Measurements from ENCODE around the gene MAN1C1.

MAN1C1 gene

GRCh38 chr1:25616095-25616986 is at the start of gene MAN1C1:
Gene MAN1C1 (plus strand): TSS chr1:25616791. CDS start chr1:25617798, 1,007 bp downstream.
- DNase-seq (ENCODE audit: low read depth, low spot score): no peak

- DNase-seq (ENCODE audit: low read depth, low spot score): no peak
Measured at GRCh38 chr1:25567710-25568089, 48.9 kb upstream of the MAN1C1 start.

- DNase-seq (ENCODE audit: low read depth, low spot score): no peak
Measured at GRCh38 chr1:25568090-25568833, 48.3 kb upstream of the MAN1C1 start.

GRCh38 chr1:25568834-25569596 is 47.6 kb upstream of the MAN1C1 start:
- no peak for DNase-seq (ENCODE audit: low read depth, low spot score)

- no peak for DNase-seq (ENCODE audit: low read depth, low spot score)
Measured at GRCh38 chr1:25569597-25570396, 46.8 kb upstream of the MAN1C1 start.

- no peak for DNase-seq (ENCODE audit: low read depth, low spot score)
Measured at GRCh38 chr1:25570798-25571521, 45.6 kb upstream of the MAN1C1 start.

DNA sequence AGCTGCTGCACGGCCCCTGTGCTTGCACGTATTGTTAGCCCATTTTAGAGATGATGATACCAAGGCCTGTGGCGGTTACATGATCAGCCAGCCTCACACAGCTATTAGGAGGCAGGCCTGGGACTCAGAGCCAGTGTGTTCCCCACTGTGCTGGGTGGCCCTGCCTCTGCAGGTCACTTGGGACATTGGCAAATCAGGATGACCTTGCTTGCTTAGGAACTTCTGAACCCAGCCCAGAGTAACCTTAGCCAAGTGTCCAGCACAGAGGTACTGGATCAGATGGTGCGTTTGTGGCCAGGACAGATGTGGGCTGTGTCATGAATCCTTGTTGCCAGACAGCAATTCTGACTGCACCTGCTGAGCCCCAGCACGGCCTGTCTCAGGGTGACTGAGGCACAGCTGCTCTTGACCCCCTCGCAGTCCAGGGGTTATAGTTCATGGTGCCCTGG is 45.0 kb upstream of the MAN1C1 start:
- no peak for DNase-seq (ENCODE audit: low read depth, low spot score)

GRCh38 chr1:25572107-25572506 is 44.5 kb upstream of the MAN1C1 start:
- DNase-seq (ENCODE audit: low read depth, low spot score): no peak

GRCh38 chr1:25572708-25573590 is 43.6 kb upstream of the MAN1C1 start:
- DNase-seq (ENCODE audit: low read depth, low spot score): no peak

DNA sequence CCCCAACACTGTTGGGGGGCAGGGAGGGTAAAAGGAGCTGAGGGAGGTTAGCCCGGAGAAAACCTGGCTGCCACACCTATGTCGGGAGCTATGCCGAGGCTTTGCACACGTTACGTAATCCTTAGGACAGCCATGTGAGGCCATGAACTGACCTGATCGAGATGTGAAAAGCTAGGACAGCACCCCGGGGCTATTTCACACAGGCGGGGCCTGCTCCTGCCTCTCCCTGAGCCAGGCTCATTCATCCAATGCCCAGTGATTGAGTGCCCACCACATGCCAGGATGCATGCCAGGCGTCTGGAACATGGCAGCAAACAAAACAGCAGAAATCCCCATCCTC is 43.0 kb upstream of the MAN1C1 start:
- no peak for DNase-seq (ENCODE audit: low read depth, low spot score)

DNA sequence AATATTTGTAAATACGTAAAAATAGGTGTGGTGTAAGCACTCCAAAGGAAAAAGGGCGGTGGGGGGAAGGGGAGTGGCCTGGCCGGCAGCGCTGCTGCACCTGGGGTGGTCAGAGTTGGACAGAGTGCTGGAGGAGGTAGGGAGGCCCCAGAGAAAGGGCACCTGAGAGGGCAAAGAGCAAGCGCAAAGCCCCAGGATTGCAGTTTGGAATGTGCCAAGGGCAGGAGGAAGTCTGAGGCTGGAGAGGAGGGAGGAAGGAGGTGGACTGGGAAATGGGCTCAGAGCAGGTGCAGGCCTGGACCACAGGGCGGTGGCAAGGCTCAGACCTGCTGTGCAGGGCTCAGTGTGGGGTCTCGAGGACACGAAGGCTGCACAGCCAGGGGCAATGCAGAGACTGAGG is 42.6 kb upstream of the MAN1C1 start:
- DNase-seq (ENCODE audit: low read depth, low spot score): no peak

GRCh38 chr1:25575191-25575590 is 41.4 kb upstream of the MAN1C1 start:
- no peak for DNase-seq (ENCODE audit: low read depth, low spot score)

GRCh38 chr1:25576459-25577133 is 40.0 kb upstream of the MAN1C1 start:
- no peak for DNase-seq (ENCODE audit: low read depth, low spot score)

DNA sequence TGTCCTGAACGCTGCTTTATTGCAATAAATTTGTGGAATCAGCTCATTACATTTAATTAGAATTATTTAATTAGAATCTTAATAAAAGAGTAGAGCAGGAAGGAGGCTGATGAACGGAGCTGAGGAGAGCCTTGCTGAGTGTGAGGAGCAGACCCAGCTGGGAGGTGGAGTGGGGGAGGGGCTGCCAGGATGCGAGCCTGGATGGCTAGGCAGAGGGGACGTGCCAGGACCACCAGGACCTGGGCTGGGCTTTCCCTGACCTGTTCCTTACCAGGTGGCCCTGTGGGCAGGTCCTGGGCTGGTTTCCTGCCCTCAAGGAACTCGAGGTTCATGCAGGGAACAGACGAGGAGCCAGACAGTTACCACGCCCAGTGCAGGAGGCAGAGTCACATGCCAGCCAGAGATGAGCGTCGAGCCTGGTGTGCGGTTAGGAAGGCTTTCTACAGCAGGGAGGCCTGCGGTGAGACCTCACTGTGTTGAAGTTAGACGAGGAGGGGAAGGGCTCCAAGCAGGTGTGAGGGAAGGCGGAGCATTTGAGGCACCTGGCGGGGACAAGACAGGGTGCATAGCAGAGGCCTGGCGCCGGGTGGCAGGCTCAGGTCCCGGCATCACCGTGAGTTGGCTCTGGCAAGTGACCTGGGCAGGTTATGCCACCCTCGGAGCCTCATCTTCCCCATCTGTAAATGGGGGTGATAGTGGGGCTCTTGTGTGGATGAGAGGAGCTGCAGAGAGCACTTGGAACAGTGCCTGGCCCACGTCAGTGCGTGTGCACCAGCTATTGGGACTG is 39.3 kb upstream of the MAN1C1 start:
- no peak for DNase-seq (ENCODE audit: low read depth, low spot score)

GRCh38 chr1:25579292-25580252 is 37.0 kb upstream of the MAN1C1 start:
- no peak for DNase-seq (ENCODE audit: low read depth, low spot score)

GRCh38 chr1:25580927-25581326 is 35.7 kb upstream of the MAN1C1 start:
- no peak for DNase-seq (ENCODE audit: low read depth, low spot score)

- no peak for DNase-seq (ENCODE audit: low read depth, low spot score)
Measured at GRCh38 chr1:25581764-25582163, 34.8 kb upstream of the MAN1C1 start.
